Suprapubic skin (tissue), 4 donors: ENCODE measurements around the gene SYN1.

Source experiments
- CTCF ChIP-seq, 2 donors: fragments of 200-600 bp in 1 of 2; fragments of 450-650 bp in 1 of 2; sonication (generic) in 1 of 2; IDR thresholded peaks; one replicate each; pipeline ENCODE4 v1.5.1; 2016 to 2019; ENCODE audit warnings: antibody characterized with exemption in 2 of 2, mild to moderate bottlenecking in 1 of 2, moderate library complexity in 1 of 2
- EP300 ChIP-seq: sonication (generic); formaldehyde crosslinking; IDR thresholded peaks from one replicate; pipeline ENCODE4 v1.6.1; 2017; ENCODE audit warnings: antibody characterized with exemption
- POLR2A ChIP-seq, 2 donors: fragments of 450-650 bp; IDR thresholded peaks; one replicate each; pipeline ENCODE4 v1.6.1; 2017; ENCODE audit warnings: antibody characterized with exemption in 2 of 2, mild to moderate bottlenecking in 2 of 2, moderate library complexity in 2 of 2
- POLR2AphosphoS5 ChIP-seq, 3 donors: sonication (generic); formaldehyde crosslinking; IDR thresholded peaks; one replicate each; pipeline ENCODE4 v1.6.1; 2017; ENCODE audit warnings: antibody characterized with exemption in 3 of 3

GRCh38 chrX:47560179-47560933 lies 59.3 kb downstream of the SYN1 start:
- TF ChIP-seq CTCF (IDR thresholded peaks at IDR 0.05) = no peak
- TF ChIP-seq POLR2A (IDR thresholded peaks at IDR 0.05) = no peak
- TF ChIP-seq EP300 = no peak
- TF ChIP-seq POLR2AphosphoS5 (IDR thresholded peaks at IDR 0.05) = no peak
